Activated naive CD8-positive, alpha-beta T cell treated with anti-CD3 and anti-CD28 coated beads, Interleukin-2, amount 50 U/mL, for 16 hours (primary cell): ENCODE measurements around the gene RBM20.

Experiments used
- DNase-seq: peaks from one replicate; pipeline ENCODE4 v3.0.0-alpha.2; 2020; ENCODE audit warnings: low read depth, low spot score

The RBM20 gene

DNA sequence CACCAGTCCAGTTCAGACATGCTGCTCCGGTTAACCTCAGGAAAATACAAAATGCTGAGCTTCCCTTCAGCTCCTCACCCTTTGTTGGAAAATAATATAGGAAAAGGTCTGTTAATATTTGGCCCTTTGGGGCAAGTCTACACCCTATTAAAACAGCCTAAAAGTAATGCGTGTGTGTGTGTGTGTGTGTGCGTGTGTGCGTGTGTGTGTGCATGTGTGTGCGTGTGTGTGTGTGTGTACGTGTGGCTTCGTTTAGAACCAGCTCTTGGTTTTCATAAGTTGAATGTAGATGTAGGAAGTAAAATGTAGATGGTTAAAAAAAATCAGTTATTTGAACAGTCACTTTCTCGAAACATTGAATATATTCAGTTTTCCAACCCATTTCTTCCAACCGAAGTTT is 166.5 kb downstream of the RBM20 start:
- no peak for DNase-seq

DNA sequence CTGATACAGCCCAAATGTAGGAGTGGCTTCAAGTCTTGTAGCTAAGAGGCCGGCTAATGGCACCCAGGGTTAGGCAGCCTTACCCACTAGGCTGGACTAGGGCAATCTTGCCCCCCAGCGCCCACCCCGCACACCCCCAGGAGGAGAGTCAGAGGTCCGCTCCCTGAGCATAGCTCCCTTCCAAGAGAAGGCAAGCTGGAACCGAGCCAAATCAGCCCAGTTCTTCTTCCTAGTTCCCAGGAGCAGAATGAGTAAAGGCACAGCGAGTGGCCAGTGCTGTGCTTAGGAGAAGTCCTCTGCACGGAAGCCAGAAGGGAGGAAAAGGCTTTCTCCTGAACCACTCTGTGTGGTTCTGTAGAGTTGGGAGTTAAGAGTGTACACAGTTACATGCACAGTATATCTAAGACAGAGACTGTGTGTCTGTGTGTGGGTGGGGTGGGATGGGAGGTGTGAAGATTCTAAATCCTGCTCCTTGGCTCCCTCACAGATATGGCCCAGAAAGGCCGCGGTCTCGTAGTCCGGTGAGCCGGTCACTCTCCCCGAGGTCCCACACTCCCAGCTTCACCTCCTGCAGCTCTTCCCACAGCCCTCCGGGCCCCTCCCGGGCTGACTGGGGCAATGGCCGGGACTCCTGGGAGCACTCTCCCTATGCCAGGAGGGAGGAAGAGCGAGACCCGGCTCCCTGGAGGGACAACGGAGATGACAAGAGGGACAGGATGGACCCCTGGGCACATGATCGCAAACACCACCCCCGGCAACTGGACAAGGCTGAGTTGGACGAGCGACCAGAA is 167.8 kb downstream of the RBM20 start:
- DNase-seq = no peak

DNA sequence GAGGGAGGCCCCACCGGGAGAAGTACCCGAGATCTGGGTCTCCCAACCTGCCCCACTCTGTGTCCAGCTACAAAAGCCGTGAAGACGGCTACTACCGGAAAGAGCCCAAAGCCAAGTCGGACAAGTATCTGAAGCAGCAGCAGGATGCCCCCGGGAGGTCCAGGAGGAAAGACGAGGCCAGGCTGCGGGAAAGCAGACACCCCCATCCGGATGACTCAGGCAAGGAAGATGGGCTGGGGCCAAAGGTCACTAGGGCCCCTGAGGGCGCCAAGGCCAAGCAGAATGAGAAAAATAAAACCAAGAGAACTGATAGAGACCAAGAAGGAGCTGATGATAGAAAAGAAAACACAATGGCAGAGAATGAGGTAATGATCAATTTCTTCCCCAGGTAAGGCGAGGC is 168.4 kb downstream of the RBM20 start:
- DNase-seq = no peak

DNA sequence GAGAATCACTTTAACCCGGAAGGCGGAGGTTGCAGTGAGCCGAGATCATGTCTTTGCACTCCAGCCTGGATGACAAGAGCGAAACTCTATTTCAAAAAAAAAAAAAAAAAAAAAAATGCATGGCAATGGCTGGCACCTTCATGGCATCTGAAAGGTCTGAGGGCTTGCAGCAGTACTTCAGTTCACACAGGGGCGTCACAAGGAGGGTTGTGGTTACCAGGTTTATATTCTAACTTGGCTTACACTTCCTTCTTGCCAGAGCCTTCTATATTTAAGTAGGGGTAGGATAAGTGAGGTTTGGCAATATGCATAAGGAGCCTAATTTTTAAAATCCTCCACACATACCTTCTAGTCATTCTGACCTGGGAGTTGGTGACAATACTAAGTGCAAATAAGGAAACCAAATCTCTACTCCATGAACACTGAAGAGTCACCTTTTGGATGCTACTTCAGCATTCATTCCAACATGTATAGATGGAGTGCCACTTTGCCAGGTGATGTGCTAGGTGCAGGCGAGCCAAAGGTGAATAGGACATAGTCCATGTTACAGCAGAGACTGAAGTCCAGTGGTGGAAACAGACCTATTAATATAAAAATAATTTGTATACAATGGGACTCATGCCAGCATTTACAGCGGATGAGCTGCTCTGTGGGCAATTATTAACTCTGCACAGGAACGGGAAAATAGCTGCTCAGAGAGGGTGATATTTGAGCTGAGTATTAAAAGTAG is 169.8 kb downstream of the RBM20 start:
- no peak for DNase-seq

DNA sequence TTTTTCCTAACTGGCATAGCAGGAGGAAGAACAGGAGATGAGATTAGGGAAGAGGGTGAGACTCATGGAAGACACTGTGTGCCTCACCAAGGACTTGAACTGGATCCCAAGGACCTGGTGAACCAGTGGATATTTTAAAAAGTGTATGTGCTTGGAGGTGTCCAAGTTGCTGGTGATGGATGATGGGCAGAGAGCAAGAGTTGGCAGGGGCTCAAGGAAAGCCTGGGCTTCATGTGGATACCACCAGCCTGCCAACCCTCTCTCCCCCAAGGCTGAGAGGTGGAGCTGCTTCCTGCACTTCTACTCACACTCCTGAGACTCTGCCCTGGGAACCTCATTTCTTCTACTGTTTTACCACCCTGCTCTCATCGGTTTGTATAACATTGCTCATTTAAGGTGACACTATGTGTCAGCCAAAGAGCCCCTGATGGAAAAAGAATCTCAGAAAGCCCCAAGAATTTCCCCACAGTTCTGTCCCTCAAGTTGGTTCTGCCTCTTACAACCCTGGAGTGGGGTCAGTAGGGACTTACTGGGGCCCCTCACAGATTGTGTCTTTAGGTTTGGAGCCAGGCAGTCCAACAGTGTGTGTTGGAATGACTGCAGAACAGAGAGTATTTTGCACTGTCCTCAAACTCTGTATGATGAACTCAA is 171.3 kb downstream of the RBM20 start:
- DNase-seq = no peak

DNA sequence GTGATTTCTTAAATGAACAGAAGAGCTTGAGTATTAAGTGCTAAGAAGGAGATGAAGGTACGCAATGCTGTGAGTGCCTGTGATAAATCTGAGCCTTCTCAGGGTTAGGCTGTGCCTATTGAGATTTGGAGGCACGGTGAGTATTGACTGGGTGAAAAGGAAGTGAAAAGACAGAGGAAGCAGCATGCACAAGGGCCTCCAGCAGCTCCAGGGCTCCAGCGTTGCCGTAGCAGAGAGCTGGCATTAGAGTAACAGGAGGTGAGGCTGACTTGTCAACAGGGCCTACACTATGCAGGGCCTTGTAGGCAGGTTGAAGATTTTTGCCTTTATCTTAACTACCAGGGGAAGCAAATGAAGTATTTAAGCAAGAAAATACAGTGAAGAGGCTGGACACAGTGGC is 173.5 kb downstream of the RBM20 start:
- no peak for DNase-seq

DNA sequence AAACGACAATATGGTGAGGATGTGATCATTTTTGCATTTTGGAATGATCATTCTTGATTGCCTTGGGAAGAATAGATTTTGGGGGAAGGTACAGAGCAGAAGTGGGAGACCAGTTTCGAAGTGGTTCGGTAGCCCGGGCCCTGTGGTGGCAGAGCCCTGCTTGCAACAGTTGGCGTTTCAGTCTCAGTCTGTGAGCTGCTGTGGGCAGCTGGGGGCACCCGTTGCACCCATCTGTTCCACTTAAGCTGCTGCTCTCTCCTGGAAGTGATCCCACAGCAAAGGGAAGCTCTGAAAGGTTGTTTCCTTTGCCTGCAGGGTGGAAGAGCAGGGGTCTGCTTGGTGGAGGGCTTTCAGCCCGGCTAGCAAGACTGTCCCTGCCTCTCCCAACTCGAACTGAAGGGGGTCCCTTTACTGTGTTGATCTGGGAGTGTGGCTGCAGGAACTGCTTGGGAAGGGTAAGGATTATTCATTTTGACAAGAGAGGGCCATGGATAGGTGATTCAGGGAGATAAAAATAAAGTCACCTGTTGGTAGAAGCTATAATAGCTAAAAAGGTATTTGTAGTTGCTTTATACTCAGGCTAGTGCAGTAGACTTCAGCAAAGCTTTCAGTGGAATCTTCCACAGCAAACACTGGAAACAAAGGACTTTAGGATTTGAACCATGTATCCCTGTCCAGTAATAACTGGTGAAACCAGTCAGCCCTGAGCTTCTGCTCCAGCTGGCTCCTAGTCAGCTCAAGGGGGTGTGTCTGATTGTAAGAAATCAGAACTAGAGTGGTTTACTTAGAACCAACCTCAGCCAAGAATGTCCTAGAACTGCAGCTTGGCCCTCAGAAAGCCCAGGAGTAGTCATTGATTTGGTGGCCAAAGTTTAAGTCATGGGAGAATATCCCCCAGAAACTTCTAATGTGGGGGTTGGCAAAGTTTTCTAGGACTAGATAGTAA is 174.4 kb downstream of the RBM20 start:
- no peak for DNase-seq

DNA sequence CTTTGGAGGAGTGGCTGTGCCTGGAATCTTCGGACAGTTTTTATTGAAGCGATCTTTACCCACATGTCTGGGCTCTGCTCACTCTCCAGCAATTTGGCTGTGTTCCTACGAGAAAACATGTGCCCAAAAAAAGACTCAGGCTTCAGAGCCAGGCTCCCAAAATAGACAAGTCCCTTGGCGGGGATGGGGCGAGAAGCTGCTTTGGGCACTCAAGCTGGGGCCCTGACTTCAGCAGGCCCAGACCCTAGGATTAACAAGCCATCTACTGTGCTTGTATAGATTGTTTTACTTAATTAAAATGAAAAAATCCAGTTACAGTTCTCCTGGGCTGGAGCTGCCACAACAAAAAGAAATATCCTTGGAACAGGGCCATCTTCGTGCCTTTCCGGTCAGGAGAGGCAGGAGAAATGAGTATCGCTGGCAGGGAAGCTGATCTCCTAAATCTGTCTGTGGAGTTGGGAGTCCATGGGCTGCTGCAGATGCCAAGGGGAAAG is 176.2 kb downstream of the RBM20 start:
- DNase-seq = no peak

DNA sequence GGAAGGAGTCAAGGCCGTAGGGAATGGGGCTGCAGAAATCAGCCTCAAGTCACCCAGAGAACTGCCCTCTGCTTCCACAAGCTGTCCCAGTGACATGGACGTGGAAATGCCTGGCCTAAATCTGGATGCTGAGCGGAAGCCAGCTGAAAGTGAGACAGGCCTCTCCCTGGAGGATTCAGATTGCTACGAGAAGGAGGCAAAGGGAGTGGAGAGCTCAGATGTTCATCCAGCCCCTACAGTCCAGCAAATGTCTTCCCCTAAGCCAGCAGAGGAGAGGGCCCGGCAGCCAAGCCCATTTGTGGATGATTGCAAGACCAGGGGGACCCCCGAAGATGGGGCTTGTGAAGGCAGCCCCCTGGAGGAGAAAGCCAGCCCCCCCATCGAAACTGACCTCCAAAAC is 177.4 kb downstream of the RBM20 start:
- DNase-seq = no peak

DNA sequence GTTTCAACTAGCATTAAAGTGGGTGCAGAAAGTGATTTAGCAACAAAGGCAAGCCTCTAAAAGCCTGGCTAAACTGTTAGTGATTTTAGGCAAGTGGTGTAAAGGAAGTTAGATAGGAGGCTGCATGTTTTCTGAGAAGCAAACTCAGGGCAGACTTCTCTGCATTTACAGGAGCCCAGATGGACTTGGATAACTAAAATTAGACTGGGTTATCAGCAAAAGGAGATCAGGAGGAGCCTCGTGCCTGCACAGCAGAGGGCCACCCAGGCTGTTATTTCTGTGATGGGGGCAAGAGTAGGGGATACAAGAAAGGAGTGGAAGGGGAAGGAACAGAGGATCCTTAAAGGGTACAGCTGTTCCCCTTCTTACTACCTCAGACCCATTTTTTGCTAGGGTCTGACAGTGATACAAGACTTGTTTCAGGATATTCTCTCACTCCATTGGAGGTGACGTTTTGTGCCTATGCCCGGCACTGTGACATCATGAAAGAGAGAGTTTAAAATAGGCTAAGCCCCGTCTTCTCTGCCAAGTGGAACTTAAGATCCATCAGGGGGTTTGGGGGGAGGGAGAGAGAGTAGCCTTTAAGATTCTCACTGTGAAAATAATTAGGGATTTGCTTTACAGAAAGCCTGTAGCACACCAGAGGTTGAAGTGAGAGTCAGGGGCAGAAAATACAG is 178.0 kb downstream of the RBM20 start:
- no peak for DNase-seq

DNA sequence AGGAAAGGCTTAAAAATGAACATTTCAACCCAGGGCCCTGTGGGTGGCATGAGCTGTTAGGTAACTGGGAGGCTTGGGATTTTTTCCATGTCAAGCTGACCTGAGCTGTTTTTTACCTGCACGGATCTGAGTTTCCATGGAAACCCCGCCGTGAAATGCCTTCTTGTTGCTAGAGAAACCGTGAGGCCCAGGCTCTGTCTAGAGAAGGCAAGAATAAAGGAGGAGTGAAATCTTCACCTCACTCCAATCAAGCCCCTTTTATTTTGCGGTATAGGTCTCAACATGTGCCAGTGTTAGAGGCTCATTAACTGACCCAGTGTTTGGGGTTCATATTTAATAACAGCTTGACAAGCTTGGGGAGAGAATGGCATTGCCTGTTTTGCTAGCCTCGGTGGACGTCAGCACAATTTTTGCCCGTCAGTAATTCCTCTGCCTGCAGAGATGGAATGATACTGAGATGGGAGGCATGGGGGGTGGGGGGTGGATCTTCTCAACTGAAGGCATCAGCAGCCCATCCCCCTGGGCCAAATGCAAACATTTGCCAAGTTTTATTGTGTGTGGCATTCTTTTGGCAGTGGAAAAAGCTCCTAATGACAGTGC is 178.7 kb downstream of the RBM20 start:
- DNase-seq = no peak

DNA sequence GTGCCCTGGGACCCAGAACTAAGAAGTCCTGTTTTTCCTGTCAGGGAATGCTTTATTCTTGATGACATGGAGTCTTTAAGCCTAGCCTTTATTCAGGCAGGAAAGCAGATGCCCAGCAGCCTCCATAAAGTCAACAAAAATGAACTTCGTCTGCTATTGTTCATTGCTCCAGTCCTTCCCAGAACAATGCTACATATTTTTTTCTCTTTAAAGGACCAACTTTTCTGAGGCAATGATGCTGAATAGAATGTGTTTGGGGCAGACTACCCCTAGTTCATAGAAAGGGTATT is 180.0 kb downstream of the RBM20 start:
- no peak for DNase-seq

DNA sequence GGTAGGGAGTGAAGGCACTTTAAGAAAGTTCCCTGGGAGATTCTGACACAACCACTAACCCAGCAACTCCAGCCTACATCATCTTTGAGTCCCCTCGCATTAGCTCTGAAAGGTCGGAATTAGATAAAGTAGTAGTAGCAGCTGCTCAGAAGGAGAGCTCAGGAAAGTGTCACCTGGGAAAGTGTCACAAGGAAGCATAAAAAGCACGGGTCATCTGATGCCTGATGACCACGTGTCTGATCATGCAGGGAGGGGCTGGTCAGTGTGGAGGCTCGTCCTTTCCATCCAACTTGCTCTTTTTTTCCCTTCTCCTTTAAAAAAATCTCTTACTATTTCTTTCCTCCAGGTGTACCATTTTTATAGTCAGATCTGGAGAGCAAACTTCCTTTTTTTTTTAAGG is 180.5 kb downstream of the RBM20 start:
- no peak for DNase-seq

DNA sequence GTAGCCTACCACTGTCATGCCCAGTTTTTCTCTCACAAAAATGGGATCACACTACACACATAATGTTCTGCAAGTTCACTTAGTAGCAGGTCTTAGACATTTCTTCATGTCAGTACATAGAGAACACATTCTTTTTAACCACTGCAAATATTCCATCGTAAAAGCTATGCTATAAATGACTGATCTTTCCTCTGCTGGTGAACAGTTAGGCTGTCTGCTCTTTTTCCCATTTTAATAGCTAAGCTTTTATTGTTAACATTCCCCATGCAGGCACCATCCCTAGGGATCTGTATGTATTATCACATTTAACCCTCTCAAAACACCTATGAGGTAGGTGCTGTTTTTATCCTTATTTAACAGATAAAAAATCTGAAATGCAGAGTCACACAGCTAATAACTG is 181.4 kb downstream of the RBM20 start:
- no peak for DNase-seq

DNA sequence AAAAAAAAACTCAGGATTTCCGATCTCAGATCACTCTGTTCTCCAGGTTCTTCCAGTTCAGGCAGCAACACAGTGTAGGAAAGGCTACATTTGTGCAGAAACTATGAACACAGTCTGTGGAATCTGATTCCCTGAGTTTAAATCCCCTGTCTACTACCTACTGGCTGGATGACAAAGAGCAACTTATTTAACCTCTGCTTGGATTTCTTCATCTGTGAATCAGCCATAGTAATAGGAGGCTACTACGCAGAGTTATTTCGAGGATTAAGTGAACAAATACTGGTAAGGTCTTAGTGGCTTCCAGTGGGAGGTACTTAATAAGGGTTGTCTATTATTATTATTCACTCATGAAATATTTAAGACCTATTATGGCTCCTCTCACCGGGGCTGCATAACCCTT is 183.3 kb downstream of the RBM20 start:
- DNase-seq = no peak

DNA sequence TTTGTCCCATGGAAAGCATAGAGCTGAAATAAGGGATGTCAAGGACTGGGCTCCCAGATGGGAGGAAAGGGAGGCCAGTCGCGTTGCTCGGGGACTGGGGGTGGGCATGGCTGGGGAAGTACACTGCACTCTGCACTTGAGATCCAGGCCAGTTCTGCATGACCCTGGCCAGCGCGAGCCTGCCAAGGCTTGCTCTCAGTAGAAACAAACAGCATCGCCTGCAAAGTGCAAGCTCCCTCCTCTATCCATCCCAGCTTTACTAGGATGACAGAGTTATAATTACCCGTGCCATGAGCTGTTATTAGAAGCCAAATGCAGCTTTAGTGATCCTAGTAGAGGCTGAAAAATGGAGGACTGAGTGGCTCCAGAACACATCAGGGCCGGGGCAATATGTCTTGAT is 183.7 kb downstream of the RBM20 start:
- DNase-seq = no peak

DNA sequence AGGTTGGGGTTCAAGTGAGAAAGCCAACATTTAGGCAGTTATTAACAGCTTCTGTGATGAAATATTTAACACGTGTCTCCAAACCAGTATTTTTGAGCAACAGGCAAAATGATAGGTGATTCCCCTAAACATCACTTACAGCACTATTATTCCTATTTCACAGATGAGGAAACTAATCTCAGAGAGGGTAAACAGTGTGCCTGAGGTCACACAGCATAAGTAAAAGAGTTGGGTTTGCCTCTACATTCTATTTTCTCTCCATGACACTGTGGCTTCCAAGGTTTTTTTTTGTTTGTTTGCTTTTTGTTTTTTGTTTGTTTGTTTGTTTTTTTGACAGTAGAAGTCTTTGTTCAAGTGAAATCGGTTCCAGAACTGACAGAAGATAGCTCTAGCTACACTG is 184.4 kb downstream of the RBM20 start:
- DNase-seq = no peak

DNA sequence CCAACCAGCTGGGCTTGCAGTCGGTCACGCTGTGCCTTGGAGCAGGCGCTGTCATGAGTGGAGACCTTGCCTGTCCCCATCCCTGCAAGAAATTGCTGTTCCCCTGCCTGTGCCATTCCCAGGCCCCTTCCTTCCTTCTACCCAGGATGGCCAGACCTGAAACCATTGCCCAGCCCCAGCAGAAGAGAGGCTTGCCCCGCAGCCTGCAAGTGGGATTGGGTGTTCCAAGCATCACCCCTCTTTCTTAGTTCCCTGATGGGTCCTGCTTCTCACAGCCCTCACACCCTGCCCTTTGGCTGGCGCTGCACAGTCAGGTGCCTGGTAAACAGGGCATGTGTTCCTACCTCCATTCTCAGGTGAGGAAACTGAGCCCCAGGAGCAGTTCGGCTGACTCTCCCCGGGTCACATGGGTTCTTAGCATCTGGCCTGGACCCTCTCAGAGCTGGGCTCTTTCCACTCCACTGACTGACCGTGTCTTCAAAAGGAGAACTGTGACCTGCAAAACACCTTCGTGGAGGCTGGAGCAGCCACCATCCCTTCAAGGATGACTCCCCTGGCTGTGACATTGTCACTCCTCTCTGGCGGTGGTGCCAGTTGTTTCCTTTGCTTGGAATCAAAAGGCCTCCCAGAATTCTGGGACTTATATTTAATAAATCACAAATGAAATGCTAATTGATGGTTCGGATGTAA is 185.7 kb downstream of the RBM20 start:
- DNase-seq = no peak

DNA sequence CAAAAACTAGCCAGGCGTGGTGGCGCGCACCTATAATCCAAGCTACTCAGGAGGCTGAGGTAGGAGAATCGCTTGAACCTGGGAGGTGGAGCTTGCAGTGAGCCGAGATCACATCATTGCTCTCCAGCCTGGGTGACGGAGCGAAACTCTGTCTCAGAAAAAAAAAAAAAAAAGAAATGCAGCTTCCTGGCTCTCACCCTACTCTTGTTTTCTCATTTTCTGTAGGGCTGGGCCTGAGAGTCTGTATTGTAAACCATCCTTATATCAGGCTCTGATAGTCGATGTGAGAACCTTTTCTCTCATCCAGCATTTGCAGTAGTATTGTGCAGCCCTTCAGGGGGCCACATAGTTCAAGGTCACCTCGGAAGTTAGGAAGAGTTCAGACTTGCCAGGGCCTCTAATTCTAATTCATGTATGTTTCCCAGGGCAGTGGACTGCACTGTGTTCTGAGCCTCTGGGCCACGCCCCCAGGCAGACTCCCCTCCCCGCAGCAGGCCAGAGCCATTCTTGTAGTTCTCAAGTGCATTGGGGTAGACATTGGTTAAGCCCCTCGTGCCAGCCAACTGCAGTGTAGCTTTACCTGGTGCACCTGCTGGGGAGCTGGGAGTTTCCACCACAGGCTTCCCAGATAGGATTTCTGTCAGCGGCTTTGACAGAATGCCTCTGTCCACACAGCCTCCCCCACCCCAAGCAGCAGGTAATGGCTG is 189.3 kb downstream of the RBM20 start:
- no peak for DNase-seq
